ENCODE measurements around the gene FBXO47.

DNA sequence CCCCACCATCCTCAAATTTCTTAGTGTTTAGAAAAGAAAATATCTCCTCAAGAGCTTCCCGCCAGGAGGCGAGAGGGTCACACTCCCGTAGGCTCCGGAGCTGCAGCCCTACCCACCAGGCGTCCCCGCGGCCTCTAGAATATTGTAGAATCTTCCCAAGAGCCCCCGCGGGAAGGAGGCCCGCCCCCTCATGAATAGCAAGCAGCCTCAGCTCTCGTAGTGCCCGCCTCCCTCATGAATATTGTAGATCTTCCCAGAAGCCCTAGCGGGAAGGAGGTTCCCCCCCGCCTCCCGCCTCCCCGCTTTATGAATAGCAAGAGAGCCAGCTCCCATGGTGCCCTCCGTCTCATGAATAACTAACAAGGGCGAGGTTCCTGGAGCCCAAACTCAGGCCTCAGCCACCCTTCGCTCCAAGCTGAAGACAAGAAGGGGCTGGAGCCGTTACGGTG lies at the start of gene FBXO47:
- peak; percentile 29 for TF ChIP-seq POLR2A (IDR thresholded peaks at IDR 0.05)
- TF ChIP-seq, protein P1, sequence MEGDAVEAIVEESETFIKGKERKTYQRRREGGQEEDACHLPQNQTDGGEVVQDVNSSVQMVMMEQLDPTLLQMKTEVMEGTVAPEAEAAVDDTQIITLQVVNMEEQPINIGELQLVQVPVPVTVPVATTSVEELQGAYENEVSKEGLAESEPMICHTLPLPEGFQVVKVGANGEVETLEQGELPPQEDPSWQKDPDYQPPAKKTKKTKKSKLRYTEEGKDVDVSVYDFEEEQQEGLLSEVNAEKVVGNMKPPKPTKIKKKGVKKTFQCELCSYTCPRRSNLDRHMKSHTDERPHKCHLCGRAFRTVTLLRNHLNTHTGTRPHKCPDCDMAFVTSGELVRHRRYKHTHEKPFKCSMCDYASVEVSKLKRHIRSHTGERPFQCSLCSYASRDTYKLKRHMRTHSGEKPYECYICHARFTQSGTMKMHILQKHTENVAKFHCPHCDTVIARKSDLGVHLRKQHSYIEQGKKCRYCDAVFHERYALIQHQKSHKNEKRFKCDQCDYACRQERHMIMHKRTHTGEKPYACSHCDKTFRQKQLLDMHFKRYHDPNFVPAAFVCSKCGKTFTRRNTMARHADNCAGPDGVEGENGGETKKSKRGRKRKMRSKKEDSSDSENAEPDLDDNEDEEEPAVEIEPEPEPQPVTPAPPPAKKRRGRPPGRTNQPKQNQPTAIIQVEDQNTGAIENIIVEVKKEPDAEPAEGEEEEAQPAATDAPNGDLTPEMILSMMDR (IDR thresholded peaks at IDR 0.05): no peak

All from testis (tissue), 2 donors.